Effector CD4-positive, alpha-beta T cell (primary cell): ENCODE measurements around the gene OPCML.

Source experiments
- DNase-seq: peaks from one replicate; pipeline ENCODE4 v3.0.0-alpha.2; 2020

Gene OPCML

GRCh38 chr11:133015457-133015856 is 516.8 kb downstream of the OPCML start:
- no peak for DNase-seq

- DNase-seq = no peak
These were observed 518.0 kb downstream of the OPCML start for GRCh38 chr11:133014337-133014736.

- no peak for DNase-seq
These were observed 519.5 kb downstream of the OPCML start for GRCh38 chr11:133012803-133013202.

GRCh38 chr11:133011604-133012003 is 520.7 kb downstream of the OPCML start:
- no peak for DNase-seq

- DNase-seq = no peak
These were observed 525.2 kb downstream of the OPCML start for GRCh38 chr11:133007027-133007584.

GRCh38 chr11:133004369-133004768 is 527.9 kb downstream of the OPCML start:
- no peak for DNase-seq

GRCh38 chr11:132999516-132999915 is 532.8 kb downstream of the OPCML start:
- DNase-seq = no peak

GRCh38 chr11:132999031-132999430 is 533.3 kb downstream of the OPCML start:
- no peak for DNase-seq

- no peak for DNase-seq
These were observed 534.9 kb downstream of the OPCML start for GRCh38 chr11:132997396-132997795.

GRCh38 chr11:132994966-132995365 is 537.3 kb downstream of the OPCML start:
- no peak for DNase-seq

- no peak for DNase-seq
These were observed 538.3 kb downstream of the OPCML start for GRCh38 chr11:132993991-132994502.

- no peak for DNase-seq
These were observed 539.3 kb downstream of the OPCML start for GRCh38 chr11:132992838-132993631.

- no peak for DNase-seq
These were observed 543.9 kb downstream of the OPCML start for GRCh38 chr11:132988411-132988810.

GRCh38 chr11:132987936-132988335 is 544.4 kb downstream of the OPCML start:
- DNase-seq = no peak

- DNase-seq = no peak
These were observed 548.7 kb downstream of the OPCML start for GRCh38 chr11:132983641-132983978.

GRCh38 chr11:132982772-132983640 is 549.3 kb downstream of the OPCML start:
- no peak for DNase-seq

- DNase-seq = no peak
These were observed 551.0 kb downstream of the OPCML start for GRCh38 chr11:132981131-132981956.

- no peak for DNase-seq
These were observed 551.6 kb downstream of the OPCML start for GRCh38 chr11:132980670-132981069.

GRCh38 chr11:132977746-132978145 is 554.6 kb downstream of the OPCML start:
- no peak for DNase-seq

- no peak for DNase-seq
These were observed 555.1 kb downstream of the OPCML start for GRCh38 chr11:132977241-132977640.

GRCh38 chr11:132976115-132976514 is 556.2 kb downstream of the OPCML start:
- no peak for DNase-seq

GRCh38 chr11:132973686-132974085 is 558.6 kb downstream of the OPCML start:
- no peak for DNase-seq

GRCh38 chr11:132972565-132972964 is 559.7 kb downstream of the OPCML start:
- no peak for DNase-seq
